Measurements from ENCODE around the gene MRPL54. TPM values are rescaled to one million over a fixed set of nuclear protein-coding genes. Genes with fewer than 3 reads are reported as not detected.

The MRPL54 gene
- polyA plus RNA-seq, 1 experiment: 31.2 TPM

GRCh38 chr19:3725121-3725520 lies 37.4 kb upstream of the MRPL54 start:
- DNase-seq (ENCODE audit: low read depth, low spot score): no peak
- peaks cover 27% of the 10 kb centered on the region for H3K27me3 ChIP-seq (ENCODE audit: control insufficient read depth, insufficient read depth, low read length)
- H3K9me3 ChIP-seq (ENCODE audit: control insufficient read depth, insufficient read depth, low read length): peaks cover 11% of the 10 kb centered on the region; the same call in 1 of the 2 replicates
- POLR2A ChIA-PET: no interaction called here
- no peak overlapping the region for H3K4me3 ChIP-seq (ENCODE audit: low read depth, low read length)
- CTCF ChIA-PET: interaction anchor here (0.8 kb wide), 1 partner anchor 29 kb away, joined by 3 read pairs; no protein-coding TSS in a partner anchor
- no peak for TF ChIP-seq CTCF (IDR thresholded peaks at IDR 0.05; ENCODE audit: low read depth, low read length)
- no peak overlapping the region for H3K27ac ChIP-seq (ENCODE audit: low read depth, low read length)

- Histone ChIP-seq H3K27me3 (ENCODE audit: control insufficient read depth, insufficient read depth, low read length) (peaks cover 25% of the 10 kb centered on the region), H3K9me3 (ENCODE audit: control insufficient read depth, insufficient read depth, low read length) (peaks cover 11% of the 10 kb centered on the region; the same call in 1 of the 2 replicates), H3K4me3 (ENCODE audit: low read depth, low read length) (no peak overlapping the region), H3K27ac (ENCODE audit: low read depth, low read length) (no peak overlapping the region)
- DNase-seq (ENCODE audit: low read depth, low spot score): no peak
- POLR2A ChIA-PET: no interaction called here
- CTCF ChIA-PET: no interaction called here
- no peak for TF ChIP-seq CTCF (IDR thresholded peaks at IDR 0.05; ENCODE audit: low read depth, low read length)
These were observed 36.7 kb upstream of the MRPL54 start for GRCh38 chr19:3725640-3726310.

GRCh38 chr19:3730457-3730958 lies 32.0 kb upstream of the MRPL54 start:
- CTCF ChIA-PET: no interaction called here
- peaks cover 4% of the 10 kb centered on the region; the same call in 1 of the 2 replicates for H3K9me3 ChIP-seq (ENCODE audit: control insufficient read depth, insufficient read depth, low read length)
- peaks cover 5% of the 10 kb centered on the region for H3K27me3 ChIP-seq (ENCODE audit: control insufficient read depth, insufficient read depth, low read length)
- H3K27ac ChIP-seq (ENCODE audit: low read depth, low read length): no peak overlapping the region
- TF ChIP-seq CTCF (IDR thresholded peaks at IDR 0.05; ENCODE audit: low read depth, low read length): no peak
- POLR2A ChIA-PET: no interaction called here
- no peak for DNase-seq (ENCODE audit: low read depth, low spot score)
- H3K4me3 ChIP-seq (ENCODE audit: low read depth, low read length): no peak overlapping the region

GRCh38 chr19:3732108-3732507 lies 30.4 kb upstream of the MRPL54 start:
- ChIA-PET POLR2A (no interaction called here), CTCF (no interaction called here)
- H3K27ac ChIP-seq (ENCODE audit: low read depth, low read length): no peak overlapping the region
- peaks cover 4% of the 10 kb centered on the region; the same call in 1 of the 2 replicates for H3K9me3 ChIP-seq (ENCODE audit: control insufficient read depth, insufficient read depth, low read length)
- peaks cover 5% of the 10 kb centered on the region for H3K27me3 ChIP-seq (ENCODE audit: control insufficient read depth, insufficient read depth, low read length)
- DNase-seq (ENCODE audit: low read depth, low spot score): no peak
- no peak for TF ChIP-seq CTCF (IDR thresholded peaks at IDR 0.05; ENCODE audit: low read depth, low read length)
- H3K4me3 ChIP-seq (ENCODE audit: low read depth, low read length): no peak overlapping the region

GRCh38 chr19:3733549-3734309 lies 28.8 kb upstream of the MRPL54 start:
- ChIA-PET CTCF (interaction anchor here (0.5 kb wide), 1 partner anchor 15 kb away, joined by 3 read pairs; no protein-coding TSS in a partner anchor), POLR2A (no interaction called here)
- Histone ChIP-seq H3K27ac (ENCODE audit: low read depth, low read length) (no peak overlapping the region), H3K4me3 (ENCODE audit: low read depth, low read length) (no peak overlapping the region), H3K27me3 (ENCODE audit: control insufficient read depth, insufficient read depth, low read length) (peaks cover 5% of the 10 kb centered on the region), H3K9me3 (ENCODE audit: control insufficient read depth, insufficient read depth, low read length) (peaks cover 4% of the 10 kb centered on the region; the same call in 1 of the 2 replicates)
- no peak for TF ChIP-seq CTCF (IDR thresholded peaks at IDR 0.05; ENCODE audit: low read depth, low read length)
- DNase-seq (ENCODE audit: low read depth, low spot score): no peak

Data from AG04450 (cell line).